Stimulated activated CD8-positive, alpha-beta memory T cell treated with anti-CD3 and anti-CD28 coated beads, Interleukin-15, amount 100 ng/mL, for 4 hours (primary cell): Measurements from ENCODE around the gene MRPL58.
A peak's percentile ranks its signal among the peaks of the same experiment; 100 is the strongest.
"Not testable (repeated sequence)": the region's sequence is repeated elsewhere in the genome, so short reads cannot be mapped to it uniquely, and the experiment has no call there.

Experiments used
- DNase-seq, 2 donors: peaks; one replicate each; pipeline ENCODE4 v3.0.0-alpha.2; 2020; ENCODE audit warnings: low read depth in 2 of 2

The MRPL58 gene

GRCh38 chr17:75012346-75013091 lies at the start of gene MRPL58:
Gene MRPL58, plus strand, starts transcription at chr17:75012670. Its CDS starts 17 bp downstream, at chr17:75012687.
- peak; percentile 60 to 66 for DNase-seq

- DNase-seq, result no peak
Measured at GRCh38 chr17:74963656-74964055, 48.8 kb upstream of the MRPL58 start.

- no peak for DNase-seq
Measured at GRCh38 chr17:74964246-74964761, 48.2 kb upstream of the MRPL58 start.

- DNase-seq, result no peak
Measured at GRCh38 chr17:74964988-74965622, 47.4 kb upstream of the MRPL58 start.

DNA sequence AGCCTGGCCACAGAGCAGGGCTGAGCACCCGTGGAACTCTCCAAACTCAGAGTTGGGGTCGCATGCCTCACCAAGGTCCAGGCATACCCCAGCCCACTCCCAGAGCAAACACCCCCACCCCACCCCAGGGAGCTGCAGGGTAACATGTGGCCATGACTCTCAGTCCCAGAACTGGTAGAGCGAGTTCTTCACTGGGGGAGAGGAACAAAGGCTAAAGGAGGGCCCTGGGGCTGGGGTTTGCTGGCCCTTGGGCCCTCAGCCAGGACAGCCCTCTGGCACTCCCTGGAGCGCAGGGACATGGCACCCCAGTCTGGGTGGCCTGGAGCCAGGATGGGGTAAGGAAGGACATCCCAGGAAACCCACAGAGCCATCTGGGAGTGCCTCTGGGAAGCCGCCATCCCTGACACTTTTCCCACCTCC lies 44.1 kb upstream of the MRPL58 start:
- no peak for DNase-seq

DNA sequence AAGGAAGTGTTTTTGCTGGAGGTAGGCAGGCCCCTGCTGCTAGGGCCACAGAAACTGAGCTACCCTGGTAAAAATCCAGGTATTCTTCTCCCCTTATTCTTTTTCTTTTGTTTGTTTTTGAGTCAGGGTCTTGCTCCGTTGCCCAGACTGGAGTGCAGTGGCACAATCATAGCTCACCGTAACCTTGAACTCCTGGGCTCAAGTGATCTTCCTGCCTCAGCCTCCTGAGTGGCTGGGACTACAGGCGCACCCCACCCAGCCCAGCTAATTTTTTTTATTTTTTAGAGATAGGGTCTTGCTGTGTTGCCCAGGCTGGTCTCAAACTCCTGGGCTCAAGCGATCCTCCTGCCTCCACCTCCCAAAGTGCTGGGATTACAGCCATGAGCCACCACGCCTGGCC lies 43.0 kb upstream of the MRPL58 start:
- not testable (repeated sequence) for DNase-seq

- DNase-seq, result no peak
Measured at GRCh38 chr17:74970395-74970794, 42.1 kb upstream of the MRPL58 start.

- no peak for DNase-seq
Measured at GRCh38 chr17:74971069-74971841, 41.2 kb upstream of the MRPL58 start.

DNA sequence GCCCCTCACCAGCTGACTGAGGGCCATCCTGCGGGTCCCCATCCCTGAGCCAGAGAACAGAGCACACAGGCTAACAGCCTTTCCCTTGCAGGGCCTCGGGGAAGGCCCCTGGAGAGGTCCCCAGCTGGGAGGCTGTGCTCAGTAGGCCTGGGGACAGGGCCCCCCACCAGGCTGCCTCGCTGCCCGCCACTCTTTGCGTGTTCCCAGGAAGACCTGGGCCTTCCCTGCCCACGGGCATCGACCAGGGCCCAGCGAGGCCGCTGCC lies 40.7 kb upstream of the MRPL58 start:
- no peak for DNase-seq

GRCh38 chr17:74972107-74972972 lies 40.1 kb upstream of the MRPL58 start, which contains the start of gene HID1:
Gene HID1, minus strand, starts transcription at chr17:74972759. Its CDS starts 103 bp downstream, at chr17:74972656.
- DNase-seq, result peak; percentile 48 to 70

DNA sequence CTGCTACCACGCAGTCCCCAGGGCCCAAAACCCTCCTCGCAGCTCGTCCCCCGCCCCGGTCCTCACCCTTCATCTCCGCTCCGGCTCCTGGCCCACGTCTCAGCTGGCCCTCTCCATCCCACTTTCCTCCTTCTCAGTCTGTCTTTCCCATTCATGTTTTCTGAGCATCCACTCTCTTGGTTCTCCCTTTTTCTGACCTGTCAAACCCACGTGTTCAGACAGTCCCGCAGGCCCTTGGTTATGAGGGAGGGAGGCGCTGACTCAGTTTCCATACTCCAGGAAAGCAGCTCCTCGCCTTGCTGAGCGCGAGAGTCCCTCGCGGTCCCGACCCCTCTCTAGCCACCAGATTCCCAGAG lies 39.5 kb upstream of the MRPL58 start:
- no peak for DNase-seq

GRCh38 chr17:74975943-74976342 lies 36.5 kb upstream of the MRPL58 start:
- DNase-seq, result no peak

DNA sequence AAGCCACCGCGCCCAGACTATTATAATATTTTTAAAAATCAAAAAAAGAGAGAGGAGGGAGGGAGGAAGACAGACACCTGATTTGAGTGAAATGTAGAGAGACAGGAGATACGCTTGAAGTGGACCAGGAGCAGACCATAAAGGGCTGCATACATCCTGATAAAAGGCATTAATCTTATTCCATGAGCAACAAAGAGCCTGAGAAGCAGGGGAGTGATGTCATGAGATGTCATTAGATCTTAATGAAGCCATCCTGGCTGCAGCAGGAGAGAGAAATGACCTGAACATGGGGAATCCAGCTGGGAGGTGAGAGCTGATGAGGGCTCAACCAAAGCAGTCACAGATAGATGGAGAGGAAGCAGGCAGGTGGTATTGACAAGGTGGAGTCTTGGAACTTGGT lies 34.7 kb upstream of the MRPL58 start:
- no peak for DNase-seq

DNA sequence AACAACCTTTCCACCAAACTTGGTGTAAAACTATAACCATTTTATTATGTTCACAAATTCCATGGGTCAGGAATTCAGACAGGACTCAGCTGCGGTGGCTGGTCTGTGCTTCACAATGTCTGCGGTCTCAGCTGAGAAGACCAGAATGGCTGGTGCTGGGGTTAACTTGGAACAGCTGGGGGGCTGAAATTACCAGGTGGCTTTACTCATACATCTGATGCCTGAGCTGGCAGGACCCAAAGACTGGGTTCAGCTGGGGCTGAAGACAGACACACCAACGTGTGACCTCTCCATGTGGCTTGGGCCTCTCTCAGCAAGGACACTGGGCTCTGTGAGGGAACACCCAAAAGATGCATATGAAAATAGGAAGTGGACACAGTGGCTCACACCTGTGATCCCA lies 34.2 kb upstream of the MRPL58 start:
- DNase-seq, result no peak

GRCh38 chr17:74979408-74980146 lies 32.9 kb upstream of the MRPL58 start:
- DNase-seq, result no peak

- DNase-seq, result no peak
Measured at GRCh38 chr17:74981318-74981978, 31.0 kb upstream of the MRPL58 start.

GRCh38 chr17:74981979-74982662 lies 30.3 kb upstream of the MRPL58 start:
- DNase-seq, result peak; percentile 42 to 58

DNA sequence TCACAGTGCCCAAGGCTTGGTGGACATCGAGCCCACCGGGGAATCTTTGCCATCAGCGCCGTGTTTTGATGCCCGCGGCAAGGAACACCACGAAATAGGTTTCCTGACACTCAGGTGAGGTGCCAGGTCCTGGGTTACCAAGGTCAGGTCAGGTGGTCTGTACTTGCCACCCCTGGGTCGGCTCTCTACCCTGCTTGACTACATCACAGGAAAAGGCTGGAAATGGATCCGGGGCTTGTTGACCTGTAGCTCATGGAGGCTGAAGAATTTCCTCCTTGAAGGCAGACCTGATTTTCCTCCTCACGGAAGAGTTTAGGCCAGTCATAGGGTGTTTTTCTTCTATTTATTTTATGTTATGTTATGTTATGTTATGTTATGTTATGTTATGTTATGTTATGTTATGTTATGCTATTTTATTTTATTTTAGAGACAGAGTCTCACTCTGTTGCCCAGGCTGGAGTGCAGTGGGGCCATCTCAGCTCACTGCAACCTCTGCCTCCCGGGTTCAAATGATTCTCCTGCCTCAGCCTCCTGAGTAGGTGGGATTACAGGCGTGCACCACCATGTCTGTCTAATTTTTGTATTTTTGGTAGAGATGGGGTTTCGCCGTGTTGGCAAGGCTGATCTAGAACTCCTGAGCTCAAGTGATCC lies 29.7 kb upstream of the MRPL58 start:
- not testable (repeated sequence) for DNase-seq

- DNase-seq, result no peak
Measured at GRCh38 chr17:74986206-74986576, 26.3 kb upstream of the MRPL58 start.
